Uterus (tissue), 2 donors: Measurements from ENCODE around the gene ATP1A1.

ENCODE experiments used
- POLR2A ChIP-seq, 2 donors: fragments of 450-650 bp; IDR thresholded peaks; one replicate each; pipeline ENCODE4 v1.6.1; 2016; ENCODE audit warnings: antibody characterized with exemption in 2 of 2, mild to moderate bottlenecking in 1 of 2, moderate library complexity in 1 of 2
- TF ChIP-seq, protein P1 (sequence below), 4 experiments: fragments of 200-600 bp in 2 of 4; fragments of 450-650 bp in 2 of 4; sonication (generic) in 2 of 4; IDR thresholded peaks; one replicate each; pipeline ENCODE4 v1.5.1; 2016 to 2019; ENCODE audit warnings: antibody characterized with exemption in 4 of 4, mild to moderate bottlenecking in 2 of 4, moderate library complexity in 1 of 4

DNA sequence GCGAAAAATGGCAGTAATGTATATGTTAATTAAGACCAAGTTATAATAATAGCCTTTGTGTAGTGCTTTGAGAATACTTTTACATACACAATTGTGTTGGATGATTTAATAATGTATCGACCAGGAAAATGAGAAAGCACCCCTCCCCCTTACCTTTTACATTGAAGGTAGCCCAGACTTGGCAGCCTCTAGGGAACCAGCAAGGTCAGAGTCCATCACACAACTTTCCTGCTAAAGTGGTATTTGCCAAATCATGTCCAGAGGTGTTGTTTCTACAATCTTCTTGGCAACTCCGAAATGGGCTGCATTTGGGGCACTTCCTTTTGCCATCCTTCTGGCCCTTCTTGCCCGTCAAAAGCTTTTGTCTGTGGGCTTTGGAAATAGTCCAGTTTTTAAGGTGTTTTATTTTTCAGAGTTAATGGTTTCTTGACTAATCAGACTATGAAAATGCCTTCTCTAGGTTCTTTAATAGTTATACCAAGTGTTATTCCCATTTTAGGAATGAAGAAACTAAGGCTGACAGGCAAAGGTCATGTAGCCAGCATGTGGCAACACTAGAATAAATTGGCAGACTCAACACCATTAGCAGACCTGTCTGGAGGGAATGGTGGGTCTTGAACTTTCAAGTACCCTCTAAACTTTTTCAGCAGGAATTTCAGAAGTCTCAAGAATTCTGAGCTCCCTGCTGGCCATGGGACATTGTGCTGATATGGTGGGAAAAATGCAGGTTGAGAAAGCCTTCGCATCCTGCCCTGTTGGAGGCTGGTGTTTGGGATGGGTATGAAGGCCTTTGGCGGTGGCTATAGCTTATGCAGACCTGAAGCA, 6.8 kb downstream of the ATP1A1 start:
- TF ChIP-seq, protein P1, sequence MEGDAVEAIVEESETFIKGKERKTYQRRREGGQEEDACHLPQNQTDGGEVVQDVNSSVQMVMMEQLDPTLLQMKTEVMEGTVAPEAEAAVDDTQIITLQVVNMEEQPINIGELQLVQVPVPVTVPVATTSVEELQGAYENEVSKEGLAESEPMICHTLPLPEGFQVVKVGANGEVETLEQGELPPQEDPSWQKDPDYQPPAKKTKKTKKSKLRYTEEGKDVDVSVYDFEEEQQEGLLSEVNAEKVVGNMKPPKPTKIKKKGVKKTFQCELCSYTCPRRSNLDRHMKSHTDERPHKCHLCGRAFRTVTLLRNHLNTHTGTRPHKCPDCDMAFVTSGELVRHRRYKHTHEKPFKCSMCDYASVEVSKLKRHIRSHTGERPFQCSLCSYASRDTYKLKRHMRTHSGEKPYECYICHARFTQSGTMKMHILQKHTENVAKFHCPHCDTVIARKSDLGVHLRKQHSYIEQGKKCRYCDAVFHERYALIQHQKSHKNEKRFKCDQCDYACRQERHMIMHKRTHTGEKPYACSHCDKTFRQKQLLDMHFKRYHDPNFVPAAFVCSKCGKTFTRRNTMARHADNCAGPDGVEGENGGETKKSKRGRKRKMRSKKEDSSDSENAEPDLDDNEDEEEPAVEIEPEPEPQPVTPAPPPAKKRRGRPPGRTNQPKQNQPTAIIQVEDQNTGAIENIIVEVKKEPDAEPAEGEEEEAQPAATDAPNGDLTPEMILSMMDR (IDR thresholded peaks at IDR 0.05): no peak
- no peak for TF ChIP-seq POLR2A (IDR thresholded peaks at IDR 0.05)
